Activated T-cell treated with anti-CD3 and anti-CD28 coated beads, Interleukin-2, amount 50 U/mL, for 4 hours (primary cell): ENCODE results near the gene WBP4. TPM values are rescaled to one million over a fixed set of nuclear protein-coding genes. Genes with fewer than 3 reads are reported as not detected.

Experiments
- ATAC-seq, 2 donors: fragments of 200-7000 bp; cut with Tn5 transposase; one replicate each; pipeline ENCODE4 v1.10.0; 2021
- DNase-seq: peaks from one replicate; pipeline ENCODE4 v3.0.0-alpha.2; 2020
- H3K27me3 Mint-ChIP-seq: one replicate; pipeline ENCODE4 v1.8.0; 2021; ENCODE audit warnings: low read depth, mixed read lengths
- H3K36me3 Mint-ChIP-seq: one replicate; pipeline ENCODE4 v1.8.0; 2022; ENCODE audit warnings: mixed read lengths; ENCODE audit not compliant: insufficient read depth
- H3K4me1 Mint-ChIP-seq: one replicate; pipeline ENCODE4 v1.8.0; 2021; ENCODE audit warnings: low read depth, mixed read lengths
- H3K4me3 Mint-ChIP-seq: one replicate; pipeline ENCODE4 v1.8.0; 2021; ENCODE audit warnings: mild to moderate bottlenecking, moderate library complexity, mixed read lengths
- H3K9me3 Mint-ChIP-seq: one replicate; pipeline ENCODE4 v1.8.0; 2021; ENCODE audit warnings: mixed read lengths
- total RNA-seq, 3 donors: library from RNA; stranded (reverse); gene quantifications; one replicate each; pipeline ENCODE4 v1.2.1, GENCODE V29; 2021

The WBP4 gene, protein sequence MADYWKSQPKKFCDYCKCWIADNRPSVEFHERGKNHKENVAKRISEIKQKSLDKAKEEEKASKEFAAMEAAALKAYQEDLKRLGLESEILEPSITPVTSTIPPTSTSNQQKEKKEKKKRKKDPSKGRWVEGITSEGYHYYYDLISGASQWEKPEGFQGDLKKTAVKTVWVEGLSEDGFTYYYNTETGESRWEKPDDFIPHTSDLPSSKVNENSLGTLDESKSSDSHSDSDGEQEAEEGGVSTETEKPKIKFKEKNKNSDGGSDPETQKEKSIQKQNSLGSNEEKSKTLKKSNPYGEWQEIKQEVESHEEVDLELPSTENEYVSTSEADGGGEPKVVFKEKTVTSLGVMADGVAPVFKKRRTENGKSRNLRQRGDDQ
- 10 to 100 TPM in 2 of 3 donors, 1 to 10 TPM in 1; 8.5 to 17.5 (median 13.9) TPM for total RNA-seq

DNA sequence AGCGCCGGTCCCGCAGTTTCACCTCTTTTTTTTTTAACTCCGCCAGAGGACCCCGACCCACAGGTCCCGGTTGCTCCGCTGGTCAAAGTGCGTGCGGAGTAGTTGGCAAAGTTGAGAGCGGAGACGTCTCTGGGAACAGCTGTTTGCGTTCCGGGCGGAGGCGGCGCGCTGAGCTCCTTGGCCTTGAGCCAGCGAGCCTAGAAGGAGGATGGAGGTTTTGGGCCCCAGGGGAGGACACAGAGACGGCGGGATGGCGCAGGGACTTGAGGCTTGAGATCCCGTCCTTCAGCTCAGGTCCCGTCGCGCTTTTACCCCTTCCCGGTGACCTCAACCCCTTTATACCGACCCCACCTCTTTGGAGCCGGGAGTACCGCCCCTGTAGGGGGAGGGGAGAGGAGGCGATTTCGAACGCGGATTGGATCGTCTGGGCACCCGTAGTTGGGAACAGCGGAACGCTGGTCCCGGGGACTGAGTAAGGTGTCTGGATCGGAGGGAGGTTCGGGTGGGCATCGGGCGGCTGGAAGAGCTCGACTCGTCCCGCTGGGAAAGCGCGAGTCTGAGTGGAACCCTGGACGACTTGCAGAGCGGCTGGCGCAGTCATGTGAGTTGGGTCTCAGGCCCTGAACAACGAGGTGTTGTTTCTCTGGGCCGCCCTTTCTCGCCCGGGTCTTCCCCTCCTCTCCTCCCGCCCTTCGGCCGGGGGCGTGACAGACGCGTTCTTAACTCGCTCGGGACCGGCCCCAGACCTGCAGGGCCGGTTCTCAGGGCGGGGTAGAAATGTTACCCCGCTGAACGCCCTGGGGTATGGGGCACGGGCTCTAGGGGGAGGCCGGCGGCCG, at the start of gene WBP4:
TSS of gene WBP4 (plus strand) at position 435 of the 839 bp plus-strand sequence. CDS start at position 600, 165 bp downstream.
- peak within 1 kb of the TSS; percentile 96 for H3K4me3 Mint-ChIP-seq
- DNase-seq (peak; percentile 84), ATAC-seq (peak; percentile 70 to 71)
- peaks cover 12% of the 10 kb centered on the region for H3K36me3 Mint-ChIP-seq
- peaks cover 2% of the 10 kb centered on the region for H3K27me3 Mint-ChIP-seq
- H3K9me3 Mint-ChIP-seq, result no peaks in the 10 kb centered on the region
- H3K4me1 Mint-ChIP-seq, result peaks cover 51% of the 10 kb centered on the region

DNA sequence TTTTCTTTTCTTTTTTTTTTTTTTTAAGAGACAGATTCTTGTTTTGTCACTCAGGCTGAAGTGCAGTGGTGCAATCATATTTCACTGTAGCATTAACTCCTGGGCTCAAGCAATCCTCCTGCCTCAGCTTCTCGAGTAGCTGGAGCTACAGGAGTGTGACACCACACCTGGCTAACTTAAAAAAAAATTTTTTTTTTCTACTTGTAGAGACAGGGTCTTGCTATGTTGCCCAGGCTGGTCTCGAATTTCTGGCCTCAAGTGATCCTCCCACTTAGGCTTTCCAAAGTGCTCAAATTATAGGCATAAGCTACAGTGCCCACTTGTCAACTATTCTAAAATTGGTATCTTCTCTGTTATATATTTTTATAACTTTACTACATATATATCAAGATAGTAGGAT, 48.8 kb upstream of the WBP4 start:
- no peak for ATAC-seq
- Mint-ChIP-seq H3K4me3 (no peak overlapping the region), H3K4me1 (peaks cover 67% of the 10 kb centered on the region)

DNA sequence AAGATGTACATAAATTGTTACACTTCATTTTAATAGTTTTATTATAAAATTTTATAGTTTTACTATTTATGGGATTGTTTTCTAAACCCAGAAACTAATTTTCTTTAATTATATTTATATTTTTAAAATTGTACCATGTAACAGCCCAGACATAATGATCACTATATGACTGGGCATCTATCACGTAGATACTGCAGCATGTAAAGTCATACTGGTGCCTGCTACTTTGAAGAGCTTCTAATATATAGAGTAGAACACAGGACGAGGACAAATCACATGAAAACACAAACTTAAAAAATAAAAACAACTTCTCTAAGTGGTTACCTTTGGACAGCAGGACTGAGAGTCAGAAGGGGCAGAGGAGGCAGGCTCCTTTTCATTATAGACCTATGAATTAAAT, 47.5 kb upstream of the WBP4 start:
- peak overlapping the region; percentile 84 for H3K4me3 Mint-ChIP-seq
- H3K27me3 Mint-ChIP-seq, result no peaks in the 10 kb centered on the region
- peaks cover 19% of the 10 kb centered on the region for H3K36me3 Mint-ChIP-seq
- H3K9me3 Mint-ChIP-seq, result no peaks in the 10 kb centered on the region
- DNase-seq (no peak), ATAC-seq (peak; percentile 67 to 68)
- H3K4me1 Mint-ChIP-seq, result peaks cover 54% of the 10 kb centered on the region

More for the DNA sequence above, 48.8 kb upstream of the WBP4 start:
- no peaks in the 10 kb centered on the region for H3K27me3 Mint-ChIP-seq
- no peak for DNase-seq
- H3K9me3 Mint-ChIP-seq, result no peaks in the 10 kb centered on the region
- H3K36me3 Mint-ChIP-seq, result peaks cover 21% of the 10 kb centered on the region

DNA sequence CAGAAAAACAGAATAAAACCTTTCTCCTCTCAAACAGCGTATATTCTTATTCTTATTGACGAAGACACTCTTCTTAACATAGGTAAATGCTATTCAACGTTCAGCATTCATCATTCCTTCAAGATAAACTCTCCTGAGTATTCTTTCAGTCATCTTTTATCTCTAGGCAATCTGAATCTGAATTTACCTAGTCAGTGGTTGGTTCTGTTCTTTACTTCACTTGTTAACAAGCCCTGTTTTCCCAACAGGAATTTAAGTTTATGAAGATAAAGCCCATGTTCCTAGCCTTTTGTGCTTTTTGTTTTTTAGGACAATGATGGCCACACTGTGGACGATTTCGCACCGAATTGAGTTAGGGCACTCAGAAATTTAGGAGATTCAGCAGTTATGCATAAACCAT, 45.4 kb upstream of the WBP4 start:
- Mint-ChIP-seq H3K4me1 (peaks cover 54% of the 10 kb centered on the region), H3K36me3 (peaks cover 19% of the 10 kb centered on the region), H3K4me3 (peak overlapping the region; percentile 84), H3K9me3 (no peaks in the 10 kb centered on the region), H3K27me3 (no peaks in the 10 kb centered on the region)
- ATAC-seq, result no peak
- no peak for DNase-seq

DNA sequence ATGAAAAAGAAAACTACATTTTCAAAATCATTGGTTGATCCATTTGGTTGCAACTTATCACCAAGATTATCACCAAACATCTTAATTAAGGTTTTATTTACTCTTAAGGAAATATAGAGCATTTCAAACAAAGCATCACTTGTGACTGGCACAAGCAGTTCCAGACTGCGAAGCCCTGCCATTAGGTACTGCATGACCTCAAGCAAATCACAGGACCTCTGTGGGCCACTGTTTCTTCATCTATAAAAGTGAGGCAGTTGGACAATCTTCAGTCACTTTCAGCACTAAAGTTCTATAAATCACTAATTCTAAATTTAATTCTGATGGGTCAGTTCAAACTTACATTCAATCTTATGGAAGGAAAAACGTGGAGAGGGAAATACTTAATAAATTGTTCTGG, 44.1 kb upstream of the WBP4 start:
- DNase-seq (no peak), ATAC-seq (peak in 1 of 2 donors; percentile 31)
- Mint-ChIP-seq H3K27me3 (no peaks in the 10 kb centered on the region), H3K4me1 (peaks cover 51% of the 10 kb centered on the region), H3K4me3 (peak overlapping the region; percentile 94), H3K36me3 (peaks cover 13% of the 10 kb centered on the region), H3K9me3 (no peaks in the 10 kb centered on the region)

DNA sequence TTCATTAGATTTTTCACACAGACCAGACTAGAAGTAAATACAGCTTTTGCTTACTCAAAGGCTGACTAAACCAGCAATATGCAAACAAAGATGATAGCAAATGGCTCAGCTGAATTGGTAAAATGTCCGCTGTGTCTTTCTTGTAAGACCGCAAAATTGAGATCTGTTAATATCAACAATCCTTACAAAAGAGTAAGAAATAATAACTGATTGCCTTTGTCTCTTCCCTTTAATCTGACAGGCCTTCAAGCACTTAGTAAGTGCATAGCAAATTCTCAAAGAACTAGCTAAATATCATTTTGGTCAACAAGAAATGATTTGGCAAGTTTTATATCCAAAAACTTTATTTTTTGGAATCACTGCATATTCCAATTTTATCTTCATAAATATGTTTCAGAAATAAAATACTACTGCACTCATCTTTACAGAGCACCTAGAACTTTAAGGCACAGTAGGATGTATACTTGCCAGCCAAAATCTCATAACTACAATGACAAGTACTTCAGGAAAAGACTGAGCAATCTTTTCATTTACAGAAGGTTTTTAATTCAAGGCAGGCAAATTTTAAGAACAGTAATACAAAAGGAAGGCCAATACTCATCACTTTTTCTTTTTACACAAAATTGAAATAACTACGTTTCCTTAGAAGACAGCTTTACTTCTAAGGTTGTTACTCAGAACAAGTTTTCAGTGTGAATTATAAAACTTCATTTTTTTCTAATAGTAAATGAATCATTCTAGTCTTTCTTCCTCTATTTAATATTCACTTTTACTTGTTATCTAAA, 43.3 kb upstream of the WBP4 start:
- H3K36me3 Mint-ChIP-seq, result peaks cover 12% of the 10 kb centered on the region
- no peaks in the 10 kb centered on the region for H3K9me3 Mint-ChIP-seq
- peaks cover 47% of the 10 kb centered on the region for H3K4me1 Mint-ChIP-seq
- peak overlapping the region; percentile 94 for H3K4me3 Mint-ChIP-seq
- DNase-seq (no peak), ATAC-seq (peak; percentile 36 to 42)
- no peaks in the 10 kb centered on the region for H3K27me3 Mint-ChIP-seq

DNA sequence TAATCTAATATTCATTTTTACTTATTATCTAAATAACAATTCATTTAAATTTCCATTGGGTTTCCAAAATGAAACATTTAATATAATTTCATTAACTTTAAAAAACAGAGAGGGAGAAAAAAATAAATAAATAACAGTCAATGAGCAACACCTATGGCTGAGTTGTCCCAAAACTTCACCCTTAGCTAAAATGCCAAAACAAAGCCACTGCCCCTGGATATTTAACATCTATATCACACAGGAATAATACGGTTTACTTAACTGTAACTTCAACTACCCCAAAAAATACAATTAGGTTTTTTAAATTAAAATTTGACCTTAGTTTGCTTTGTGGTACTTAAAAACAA, 42.7 kb upstream of the WBP4 start:
- DNase-seq (no peak), ATAC-seq (no peak)
- Mint-ChIP-seq H3K27me3 (no peaks in the 10 kb centered on the region), H3K36me3 (peaks cover 8% of the 10 kb centered on the region), H3K4me3 (peak overlapping the region; percentile 94), H3K9me3 (no peaks in the 10 kb centered on the region), H3K4me1 (peaks cover 43% of the 10 kb centered on the region)

DNA sequence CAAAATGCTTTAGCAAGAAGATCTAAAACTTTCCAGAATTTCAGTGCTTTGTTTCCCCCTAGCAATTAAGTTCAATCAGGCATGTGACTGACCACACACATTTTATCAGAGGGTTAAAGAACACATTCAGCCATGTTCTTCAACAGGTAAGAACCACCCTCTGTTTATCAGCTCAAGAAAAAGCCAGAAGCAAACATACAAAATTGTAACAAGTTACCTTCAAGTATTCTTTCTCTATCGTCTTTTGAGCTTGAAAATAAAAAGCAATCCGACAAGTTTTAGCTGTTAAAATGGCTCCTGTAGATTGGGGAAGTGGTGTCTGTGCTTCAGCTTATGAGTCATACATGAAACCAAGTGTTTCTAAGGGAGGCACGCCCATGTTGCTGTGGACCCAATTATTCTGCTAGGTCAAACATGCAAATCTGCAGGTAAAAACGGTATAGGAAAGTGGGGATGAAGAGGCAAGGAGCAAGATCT, 42.3 kb upstream of the WBP4 start, which contains the start of gene ELF1:
TSS of gene ELF1 (minus strand) at position 306 of the 477 bp plus-strand sequence. CDS start 37,262 bp downstream, outside the sequence.
- peaks cover 41% of the 10 kb centered on the region for H3K4me1 Mint-ChIP-seq
- H3K36me3 Mint-ChIP-seq, result peaks cover 5% of the 10 kb centered on the region
- H3K27me3 Mint-ChIP-seq, result no peaks in the 10 kb centered on the region
- DNase-seq (peak; percentile 38), ATAC-seq (peak; percentile 86 to 91)
- H3K4me3 Mint-ChIP-seq, result peak within 1 kb of the TSS; percentile 94
- no peaks in the 10 kb centered on the region for H3K9me3 Mint-ChIP-seq

DNA sequence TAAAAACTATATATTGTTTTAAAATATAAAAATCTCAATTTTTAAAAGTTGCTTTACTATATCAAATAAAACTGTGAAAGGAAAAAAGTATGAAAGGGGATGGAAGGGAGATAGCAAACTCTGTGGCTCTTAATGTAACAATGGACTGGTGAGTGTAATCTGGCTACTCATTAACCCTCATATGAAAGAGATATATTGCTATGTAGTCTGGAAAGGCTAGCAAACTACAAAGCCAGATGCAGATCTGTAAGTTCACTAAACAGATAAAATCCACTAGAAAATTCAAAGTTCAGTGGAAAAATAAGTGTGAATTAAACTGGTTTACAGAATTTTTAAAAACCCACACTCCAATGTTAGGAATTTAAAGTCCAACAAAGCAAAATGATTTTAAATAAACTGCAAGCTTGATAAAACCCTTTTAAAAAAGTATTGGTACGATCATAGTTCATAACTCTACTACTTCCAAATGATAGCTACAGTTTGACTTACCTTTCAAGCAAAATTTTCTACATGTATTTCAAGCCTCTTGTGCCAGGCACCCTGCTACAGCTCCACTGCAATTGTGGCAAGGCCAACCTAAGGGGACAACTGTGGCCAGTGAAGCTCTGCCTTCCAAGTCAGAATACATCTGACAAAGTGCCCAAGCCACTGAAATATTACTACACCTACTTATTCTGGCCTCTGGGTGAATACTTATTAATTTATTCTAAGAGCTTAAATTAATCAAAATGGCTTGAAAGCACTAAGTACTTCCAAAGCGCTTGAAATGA, 41.5 kb upstream of the WBP4 start:
- H3K36me3 Mint-ChIP-seq, result peaks cover 4% of the 10 kb centered on the region
- no peak overlapping the region for H3K4me3 Mint-ChIP-seq
- DNase-seq, result no peak
- no peaks in the 10 kb centered on the region for H3K9me3 Mint-ChIP-seq
- ATAC-seq, result no peak
- H3K27me3 Mint-ChIP-seq, result no peaks in the 10 kb centered on the region
- peaks cover 38% of the 10 kb centered on the region for H3K4me1 Mint-ChIP-seq

DNA sequence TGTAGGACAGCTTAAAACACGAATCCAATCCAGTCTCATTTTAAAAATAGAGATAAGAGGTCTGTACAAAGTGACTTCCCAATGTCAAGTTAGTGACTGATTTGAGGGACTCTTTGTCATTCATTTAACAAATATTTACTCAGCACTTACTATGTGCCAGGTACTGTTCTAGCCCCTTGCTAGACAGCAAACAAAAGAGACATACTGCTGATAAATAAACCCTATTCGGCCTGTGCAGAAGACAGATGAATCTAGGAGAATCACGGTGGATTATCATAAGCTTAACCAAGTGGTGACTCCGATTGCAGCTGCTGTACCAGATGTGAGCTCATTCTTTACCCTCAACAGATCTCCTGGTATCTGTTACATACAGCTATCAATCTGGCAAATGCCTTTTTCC, 35.8 kb upstream of the WBP4 start:
- no peak for DNase-seq
- no peak for ATAC-seq
- Mint-ChIP-seq H3K4me1 (peaks cover 21% of the 10 kb centered on the region), H3K9me3 (no peaks in the 10 kb centered on the region), H3K36me3 (peaks cover 10% of the 10 kb centered on the region), H3K4me3 (no peak overlapping the region), H3K27me3 (no peaks in the 10 kb centered on the region)

DNA sequence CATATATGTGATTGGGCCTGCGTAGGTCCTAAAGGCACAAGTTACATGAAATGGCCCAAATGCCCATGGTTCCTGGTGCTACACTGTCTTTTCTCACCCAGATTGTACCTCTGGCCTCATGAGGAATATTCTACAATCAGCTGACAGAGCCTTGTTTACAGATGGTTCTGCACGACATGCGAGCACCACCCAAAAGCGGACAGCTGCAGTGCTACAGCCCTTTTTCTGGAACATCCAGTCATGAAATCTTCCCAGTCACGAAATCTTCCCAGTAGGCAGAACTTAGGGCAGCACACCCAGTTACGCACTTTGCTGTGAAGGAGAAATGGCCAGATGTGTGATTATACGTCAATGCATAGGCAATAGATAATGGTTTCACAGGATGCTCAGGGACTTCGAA, 34.5 kb upstream of the WBP4 start:
- Mint-ChIP-seq H3K27me3 (no peaks in the 10 kb centered on the region), H3K4me1 (peaks cover 18% of the 10 kb centered on the region), H3K4me3 (no peak overlapping the region), H3K9me3 (no peaks in the 10 kb centered on the region), H3K36me3 (peaks cover 10% of the 10 kb centered on the region)
- ATAC-seq (no peak), DNase-seq (no peak)

DNA sequence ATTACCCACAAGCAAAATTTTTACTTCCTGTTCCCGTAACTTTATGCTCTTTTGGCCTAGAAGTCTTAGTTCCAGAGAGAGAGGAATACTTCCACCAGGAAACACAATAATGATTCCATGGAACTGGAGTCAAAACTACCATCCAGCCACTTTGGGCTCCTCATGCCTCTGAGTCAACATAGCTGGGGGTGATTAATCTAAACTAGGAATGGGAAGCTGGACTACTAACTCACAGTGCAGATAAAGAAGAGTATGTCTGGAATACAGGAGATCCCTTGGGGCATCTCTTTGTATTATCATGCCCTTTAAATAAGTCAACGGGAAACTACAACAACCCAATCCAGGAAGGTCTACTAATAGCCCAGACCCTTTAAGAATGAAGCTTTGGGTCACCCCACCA, 33.3 kb upstream of the WBP4 start:
- no peaks in the 10 kb centered on the region for H3K27me3 Mint-ChIP-seq
- no peak for ATAC-seq
- H3K4me3 Mint-ChIP-seq, result no peak overlapping the region

DNA sequence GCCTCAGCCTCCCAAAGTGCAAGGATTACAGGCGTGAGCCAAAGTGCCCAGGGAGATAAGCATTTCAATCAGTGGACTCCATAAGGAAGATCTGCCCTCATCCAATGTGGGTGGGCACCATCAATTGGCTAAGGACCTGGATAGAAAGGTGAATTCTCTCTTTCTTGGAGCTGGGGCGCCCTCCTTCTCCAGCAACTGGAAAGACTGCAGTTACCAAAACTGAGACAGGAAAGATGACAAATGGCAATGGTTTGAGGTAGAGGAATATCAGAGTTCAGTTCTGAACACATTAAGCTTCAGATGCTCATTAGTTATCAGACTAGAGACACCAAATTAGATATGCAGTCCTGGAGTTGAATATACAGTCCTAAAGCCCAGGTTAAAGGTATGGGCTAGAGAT, 31.7 kb upstream of the WBP4 start:
- H3K36me3 Mint-ChIP-seq, result peaks cover 8% of the 10 kb centered on the region
- H3K9me3 Mint-ChIP-seq, result no peaks in the 10 kb centered on the region
- no peak overlapping the region for H3K4me3 Mint-ChIP-seq
- H3K4me1 Mint-ChIP-seq, result peaks cover 18% of the 10 kb centered on the region
- ATAC-seq, result peak in 1 of 2 donors; percentile 28
- no peak for DNase-seq
- H3K27me3 Mint-ChIP-seq, result no peaks in the 10 kb centered on the region

More for the DNA sequence above, 33.3 kb upstream of the WBP4 start:
- peaks cover 18% of the 10 kb centered on the region for H3K4me1 Mint-ChIP-seq
- no peak for DNase-seq
- H3K36me3 Mint-ChIP-seq, result peaks cover 8% of the 10 kb centered on the region
- H3K9me3 Mint-ChIP-seq, result no peaks in the 10 kb centered on the region
